SK-N-SH (cell line): ENCODE data around the gene SPINT1.

Experiments
- EP300 ChIP-seq, 2 experiments: IDR thresholded peaks; 2 replicates each; pipeline versions ENCODE4 v1.4.0 to v1.6.1; 2012; ENCODE audit warnings: borderline replicate concordance in 1 of 2, low read depth in 1 of 2, low read length in 1 of 2
- POLR2AphosphoS5 ChIP-seq: IDR thresholded peaks from 2 replicates; pipeline ENCODE4 v1.6.1; 2012; ENCODE audit warnings: low read depth, low read length
- USF1 ChIP-seq: IDR thresholded peaks from 2 replicates; pipeline ENCODE4 v1.4.0; 2012; ENCODE audit warnings: low read depth, borderline replicate concordance
- YY1 ChIP-seq: IDR thresholded peaks from 2 replicates; pipeline ENCODE4 v1.4.0; 2012; ENCODE audit warnings: low read depth, mild to moderate bottlenecking
- TF ChIP-seq, protein P1 (sequence below): fragments of 200-600 bp; sonication (generic); IDR thresholded peaks from 2 replicates; pipeline ENCODE4 v1.6.1; 2017; ENCODE audit warnings: antibody characterized with exemption, mild to moderate bottlenecking, moderate library complexity

- TF ChIP-seq, protein P1, sequence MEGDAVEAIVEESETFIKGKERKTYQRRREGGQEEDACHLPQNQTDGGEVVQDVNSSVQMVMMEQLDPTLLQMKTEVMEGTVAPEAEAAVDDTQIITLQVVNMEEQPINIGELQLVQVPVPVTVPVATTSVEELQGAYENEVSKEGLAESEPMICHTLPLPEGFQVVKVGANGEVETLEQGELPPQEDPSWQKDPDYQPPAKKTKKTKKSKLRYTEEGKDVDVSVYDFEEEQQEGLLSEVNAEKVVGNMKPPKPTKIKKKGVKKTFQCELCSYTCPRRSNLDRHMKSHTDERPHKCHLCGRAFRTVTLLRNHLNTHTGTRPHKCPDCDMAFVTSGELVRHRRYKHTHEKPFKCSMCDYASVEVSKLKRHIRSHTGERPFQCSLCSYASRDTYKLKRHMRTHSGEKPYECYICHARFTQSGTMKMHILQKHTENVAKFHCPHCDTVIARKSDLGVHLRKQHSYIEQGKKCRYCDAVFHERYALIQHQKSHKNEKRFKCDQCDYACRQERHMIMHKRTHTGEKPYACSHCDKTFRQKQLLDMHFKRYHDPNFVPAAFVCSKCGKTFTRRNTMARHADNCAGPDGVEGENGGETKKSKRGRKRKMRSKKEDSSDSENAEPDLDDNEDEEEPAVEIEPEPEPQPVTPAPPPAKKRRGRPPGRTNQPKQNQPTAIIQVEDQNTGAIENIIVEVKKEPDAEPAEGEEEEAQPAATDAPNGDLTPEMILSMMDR: no peak
- no peak for TF ChIP-seq USF1
- no peak for TF ChIP-seq POLR2AphosphoS5
- no peak for TF ChIP-seq EP300 (IDR thresholded peaks at IDR 0.05; ENCODE audit: borderline replicate concordance in 1 of 2, low read depth in 1 of 2, low read length in 1 of 2)
- no peak for TF ChIP-seq YY1
Observed at GRCh38 chr15:40799523-40799922, 44.3 kb upstream of the SPINT1 start.
